ENCODE measurements around the gene CAV2. TPM values are rescaled to one million over a fixed set of nuclear protein-coding genes. Genes with fewer than 3 reads are reported as not detected.

CAV2 gene
- total RNA-seq, 1 donor from 2014 or later = 35.0 TPM

DNA sequence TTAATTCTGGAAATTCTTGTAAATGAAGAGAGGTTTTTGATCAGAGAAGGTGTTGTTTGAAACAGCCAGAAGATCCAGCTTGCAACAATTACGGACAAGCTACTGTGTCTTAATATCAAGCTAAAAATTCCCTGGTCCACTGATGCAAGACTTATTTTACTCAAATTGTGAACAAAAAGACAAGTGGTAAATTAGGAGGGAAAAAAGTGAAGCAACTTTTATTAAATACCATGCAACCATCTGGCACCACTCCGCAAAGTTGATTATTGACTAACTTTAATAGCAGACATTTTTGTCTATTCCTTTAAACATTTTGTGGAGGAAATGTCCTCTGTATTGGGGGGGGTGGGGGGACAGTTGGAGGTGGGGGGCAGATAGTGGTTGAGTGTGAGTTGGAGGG lies 5.1 kb upstream of the CAV2 start:
- H3K27ac ChIP-seq (ENCODE audit: low read depth, low read length) = no peak overlapping the region
- no peaks in the 10 kb centered on the region for H3K9me3 ChIP-seq (ENCODE audit: control insufficient read depth in 3 of 3, low read length in 3 of 3)
- no peaks in the 10 kb centered on the region for H3K27me3 ChIP-seq (ENCODE audit: control insufficient read depth in 3 of 3, insufficient read depth in 3 of 3, low read length in 3 of 3)
- no peaks in the 10 kb centered on the region for H3K36me3 ChIP-seq (ENCODE audit: control insufficient read depth in 3 of 3, insufficient read depth in 3 of 3, low read length in 3 of 3)
- peaks cover 0 to 3% (median 0%) of the 10 kb centered on the region in 3 donors for H3K4me1 ChIP-seq (ENCODE audit: control insufficient read depth in 3 of 3, insufficient read depth in 3 of 3, low read length in 3 of 3)
- H3K4me3 ChIP-seq (ENCODE audit: low read length in 3 of 3) = no peak overlapping the region
- H3K9ac ChIP-seq (ENCODE audit: low read depth in 1 of 3, low read length in 3 of 3) = no peak overlapping the region

DNA sequence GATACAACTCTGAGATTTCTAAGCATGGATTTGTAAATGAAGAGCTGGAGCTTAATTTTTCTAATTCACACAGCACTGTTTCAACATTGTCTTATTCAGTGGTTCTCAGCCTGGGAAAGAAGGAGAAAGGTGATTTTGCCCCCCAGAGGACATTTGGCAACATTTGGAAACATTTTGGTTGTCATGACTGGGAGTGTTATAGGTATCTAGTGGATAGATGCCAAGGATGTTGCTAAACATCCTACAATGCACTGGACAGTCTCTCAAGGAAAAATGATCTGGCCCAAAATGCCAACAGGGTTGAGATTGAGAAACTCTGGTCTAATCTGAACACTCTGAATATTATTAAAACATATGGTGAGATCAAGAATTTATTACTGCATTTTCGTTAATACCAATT lies 3.8 kb upstream of the CAV2 start:
- no peak overlapping the region for H3K9ac ChIP-seq (ENCODE audit: low read depth in 1 of 3, low read length in 3 of 3)
- peaks cover 3 to 8% (median 8%) of the 10 kb centered on the region in 3 donors for H3K4me1 ChIP-seq (ENCODE audit: control insufficient read depth in 3 of 3, insufficient read depth in 3 of 3, low read length in 3 of 3)
- H3K9me3 ChIP-seq (ENCODE audit: control insufficient read depth in 3 of 3, low read length in 3 of 3) = no peaks in the 10 kb centered on the region
- H3K36me3 ChIP-seq (ENCODE audit: control insufficient read depth in 3 of 3, insufficient read depth in 3 of 3, low read length in 3 of 3) = no peaks in the 10 kb centered on the region
- H3K27ac ChIP-seq (ENCODE audit: low read depth, low read length) = no peak overlapping the region
- H3K27me3 ChIP-seq (ENCODE audit: control insufficient read depth in 3 of 3, insufficient read depth in 3 of 3, low read length in 3 of 3) = peaks cover 0 to 9% (median 9%) of the 10 kb centered on the region in 3 donors
- H3K4me3 ChIP-seq (ENCODE audit: low read length in 3 of 3) = no peak overlapping the region

DNA sequence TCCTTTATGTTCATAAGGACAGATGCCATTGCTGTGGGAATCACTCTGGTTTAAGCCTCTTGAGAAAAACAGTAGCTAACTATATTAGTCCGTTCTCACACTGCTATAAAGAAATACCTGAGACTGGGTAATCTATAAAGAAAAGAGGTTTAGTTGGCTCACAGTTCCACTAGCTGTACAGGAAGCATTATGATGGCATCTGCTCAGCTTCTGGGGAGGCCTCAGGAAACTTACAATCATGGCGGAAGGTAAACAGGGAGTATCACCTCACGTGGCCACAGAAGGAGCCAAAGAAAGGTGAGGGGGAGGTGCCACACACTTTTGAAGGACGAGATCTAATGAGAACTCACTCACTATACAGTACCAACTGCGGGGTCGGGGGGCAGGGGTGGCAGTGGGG lies 2.9 kb upstream of the CAV2 start:
- Histone ChIP-seq H3K9ac (ENCODE audit: low read depth in 1 of 3, low read length in 3 of 3) (no peak overlapping the region), H3K27me3 (ENCODE audit: control insufficient read depth in 3 of 3, insufficient read depth in 3 of 3, low read length in 3 of 3) (peaks cover 0 to 10% (median 9%) of the 10 kb centered on the region in 3 donors), H3K36me3 (ENCODE audit: control insufficient read depth in 3 of 3, insufficient read depth in 3 of 3, low read length in 3 of 3) (no peaks in the 10 kb centered on the region), H3K27ac (ENCODE audit: low read depth, low read length) (no peak overlapping the region), H3K9me3 (ENCODE audit: control insufficient read depth in 3 of 3, low read length in 3 of 3) (no peaks in the 10 kb centered on the region), H3K4me1 (ENCODE audit: control insufficient read depth in 3 of 3, insufficient read depth in 3 of 3, low read length in 3 of 3) (peaks cover 3 to 8% (median 8%) of the 10 kb centered on the region in 3 donors), H3K4me3 (ENCODE audit: low read length in 3 of 3) (no peak overlapping the region)

DNA sequence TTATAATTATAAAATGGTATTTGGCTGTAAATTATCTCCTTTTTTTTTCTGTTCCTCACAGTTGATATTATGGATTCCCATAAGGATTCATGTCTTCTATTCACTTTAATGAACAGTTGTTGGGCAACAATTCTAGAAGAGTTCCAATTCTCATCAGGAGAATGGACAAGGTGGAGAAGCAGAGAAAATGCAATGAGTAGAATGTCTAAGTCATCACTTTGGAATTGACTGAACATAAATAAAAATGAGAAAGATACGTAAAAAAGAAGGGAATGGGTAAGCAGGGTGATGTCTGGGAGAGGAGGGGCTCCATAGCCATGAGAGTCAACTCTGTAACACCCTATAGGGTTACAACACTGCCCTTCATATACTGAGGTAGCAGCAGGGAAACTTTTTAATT lies 1.8 kb upstream of the CAV2 start:
- Histone ChIP-seq H3K27ac (ENCODE audit: low read depth, low read length) (no peak overlapping the region), H3K27me3 (ENCODE audit: control insufficient read depth in 3 of 3, insufficient read depth in 3 of 3, low read length in 3 of 3) (peaks cover 0 to 10% (median 9%) of the 10 kb centered on the region in 3 donors), H3K9ac (ENCODE audit: low read depth in 1 of 3, low read length in 3 of 3) (no peak overlapping the region), H3K36me3 (ENCODE audit: control insufficient read depth in 3 of 3, insufficient read depth in 3 of 3, low read length in 3 of 3) (no peaks in the 10 kb centered on the region), H3K4me1 (ENCODE audit: control insufficient read depth in 3 of 3, insufficient read depth in 3 of 3, low read length in 3 of 3) (peaks cover 3 to 8% (median 8%) of the 10 kb centered on the region in 3 donors), H3K9me3 (ENCODE audit: control insufficient read depth in 3 of 3, low read length in 3 of 3) (no peaks in the 10 kb centered on the region), H3K4me3 (ENCODE audit: low read length in 3 of 3) (no peak overlapping the region)

DNA sequence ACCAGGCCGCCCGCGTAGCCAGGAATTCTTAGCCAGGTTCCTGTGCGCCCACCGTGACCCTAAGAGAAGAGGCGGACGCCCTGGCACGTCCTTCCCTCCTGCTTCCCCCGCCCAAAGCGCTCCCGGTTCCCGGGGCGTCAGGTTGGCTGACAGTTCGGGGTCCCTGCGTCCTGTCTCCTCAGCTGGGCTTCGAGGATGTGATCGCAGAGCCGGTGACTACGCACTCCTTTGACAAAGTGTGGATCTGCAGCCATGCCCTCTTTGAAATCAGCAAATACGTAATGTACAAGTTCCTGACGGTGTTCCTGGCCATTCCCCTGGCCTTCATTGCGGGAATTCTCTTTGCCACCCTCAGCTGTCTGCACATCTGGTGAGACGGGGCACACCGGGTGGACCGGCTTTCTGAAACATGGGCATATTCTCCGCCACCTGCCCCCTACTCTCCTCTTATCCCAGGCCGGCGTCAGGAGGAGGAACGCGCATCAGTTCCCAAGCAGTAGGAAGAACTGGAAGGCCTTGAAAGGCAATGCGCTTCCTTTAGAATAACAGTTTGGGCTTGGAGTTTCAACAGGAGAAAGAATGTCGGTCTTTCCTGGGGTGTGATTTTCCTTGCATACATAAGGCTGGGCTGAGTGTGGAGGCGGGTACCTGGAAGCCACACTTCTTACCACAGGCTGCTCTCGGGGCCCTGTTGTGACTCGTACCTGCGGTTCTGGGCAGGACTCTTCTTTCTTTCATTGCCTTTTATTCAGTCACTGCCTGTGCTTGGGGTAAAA lies 728 bp downstream of the CAV2 start:
- H3K4me1 ChIP-seq (ENCODE audit: control insufficient read depth in 3 of 3, insufficient read depth in 3 of 3, low read length in 3 of 3) = peaks cover 3 to 8% (median 8%) of the 10 kb centered on the region in 3 donors
- peak overlapping the region; percentile 84 to 90 (median 85) for H3K9ac ChIP-seq (ENCODE audit: low read depth in 1 of 3, low read length in 3 of 3)
- no peaks in the 10 kb centered on the region for H3K36me3 ChIP-seq (ENCODE audit: control insufficient read depth in 3 of 3, insufficient read depth in 3 of 3, low read length in 3 of 3)
- peaks cover 0 to 12% (median 10%) of the 10 kb centered on the region in 3 donors for H3K27me3 ChIP-seq (ENCODE audit: control insufficient read depth in 3 of 3, insufficient read depth in 3 of 3, low read length in 3 of 3)
- H3K27ac ChIP-seq (ENCODE audit: low read depth, low read length) = peak overlapping the region; percentile 86
- H3K9me3 ChIP-seq (ENCODE audit: control insufficient read depth in 3 of 3, low read length in 3 of 3) = no peaks in the 10 kb centered on the region
- H3K4me3 ChIP-seq (ENCODE audit: low read length in 3 of 3) = peak overlapping the region; percentile 70 to 84 (median 80)

DNA sequence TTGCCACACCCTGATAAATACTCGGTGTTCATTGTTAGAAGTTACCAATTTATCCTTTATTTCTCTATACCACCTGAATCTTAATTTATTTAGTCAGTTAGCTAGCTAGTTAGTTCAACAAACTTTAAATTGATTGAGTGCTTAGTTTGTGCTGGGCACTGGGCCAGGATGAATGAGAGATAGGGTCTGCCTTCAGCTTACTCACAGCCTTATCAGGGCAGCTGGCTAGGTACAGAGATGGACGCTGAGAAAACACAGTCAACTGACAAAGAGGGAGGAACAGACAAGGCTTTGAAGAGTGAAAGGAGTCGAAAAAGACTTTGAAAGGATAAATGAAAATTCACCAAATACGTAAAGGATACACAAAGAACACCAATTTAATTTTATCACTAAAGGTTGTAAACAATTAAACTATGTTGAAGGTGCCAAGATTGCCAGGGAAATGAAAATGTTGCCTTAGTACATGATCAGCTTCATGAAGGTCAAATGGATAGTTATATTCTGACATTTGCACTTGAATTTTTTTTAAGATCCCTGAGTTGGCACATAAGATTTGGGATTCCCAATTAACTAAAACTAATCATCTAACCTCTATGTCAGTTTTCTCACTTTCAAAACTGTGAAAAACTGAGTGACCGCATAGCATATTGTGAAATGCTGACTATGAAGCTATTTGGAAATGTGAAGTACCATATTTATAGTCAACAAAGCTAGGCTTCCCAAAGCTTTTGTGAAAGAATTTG lies 2.1 kb downstream of the CAV2 start:
- Histone ChIP-seq H3K4me1 (ENCODE audit: control insufficient read depth in 3 of 3, insufficient read depth in 3 of 3, low read length in 3 of 3) (peaks cover 3 to 8% (median 8%) of the 10 kb centered on the region in 3 donors), H3K9ac (ENCODE audit: low read depth in 1 of 3, low read length in 3 of 3) (peak overlapping the region in 2 of 3 donors; percentile 9 to 66), H3K36me3 (ENCODE audit: control insufficient read depth in 3 of 3, insufficient read depth in 3 of 3, low read length in 3 of 3) (no peaks in the 10 kb centered on the region), H3K27me3 (ENCODE audit: control insufficient read depth in 3 of 3, insufficient read depth in 3 of 3, low read length in 3 of 3) (peaks cover 0 to 12% (median 10%) of the 10 kb centered on the region in 3 donors), H3K9me3 (ENCODE audit: control insufficient read depth in 3 of 3, low read length in 3 of 3) (no peaks in the 10 kb centered on the region), H3K27ac (ENCODE audit: low read depth, low read length) (peak overlapping the region; percentile 86), H3K4me3 (ENCODE audit: low read length in 3 of 3) (peak overlapping the region in 2 of 3 donors; percentile 0 to 84)

DNA sequence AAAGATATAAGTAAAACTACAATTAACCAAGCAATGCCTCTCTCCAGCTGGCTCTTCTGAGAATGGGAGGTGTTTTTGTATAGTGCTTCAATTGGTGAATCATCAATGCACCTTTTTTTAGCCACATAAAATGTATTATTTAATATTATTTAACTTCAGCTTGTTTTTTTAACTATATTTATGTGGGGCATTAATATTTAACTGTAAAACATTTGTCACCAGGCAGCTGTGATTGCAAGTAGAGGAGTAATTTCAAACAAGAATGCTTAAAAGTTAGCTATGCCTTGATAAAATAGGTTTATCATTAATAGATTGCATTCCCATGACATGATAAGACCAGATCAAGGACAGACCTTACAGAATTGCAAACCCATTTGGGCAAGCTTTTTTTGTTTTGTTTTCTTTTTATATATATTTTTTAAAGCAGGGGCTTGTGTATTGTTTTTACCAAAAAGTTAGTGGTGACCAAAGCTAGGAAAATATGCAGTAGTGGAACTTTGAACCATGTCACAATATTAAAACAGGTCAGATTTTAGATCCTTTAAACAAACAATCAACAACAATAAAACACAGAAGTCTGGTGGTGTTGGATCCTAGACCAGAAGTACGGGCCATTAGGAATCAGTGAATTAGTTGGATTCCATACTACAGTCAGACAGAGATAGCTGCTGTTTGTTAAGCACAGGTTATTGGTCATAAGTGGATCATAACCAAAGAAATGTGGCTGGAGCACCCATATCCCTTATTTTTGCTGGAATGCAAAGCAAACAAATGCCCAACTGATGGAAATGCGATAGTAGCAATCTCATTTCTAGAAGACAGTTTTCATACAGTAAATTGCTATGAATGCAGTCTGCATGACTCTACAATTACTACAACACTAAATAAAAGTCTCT lies 2.9 kb downstream of the CAV2 start:
- Histone ChIP-seq H3K4me1 (ENCODE audit: control insufficient read depth in 3 of 3, insufficient read depth in 3 of 3, low read length in 3 of 3) (peaks cover 3 to 8% (median 8%) of the 10 kb centered on the region in 3 donors), H3K4me3 (ENCODE audit: low read length in 3 of 3) (peak overlapping the region in 1 of 3 donors; percentile 84), H3K9me3 (ENCODE audit: control insufficient read depth in 3 of 3, low read length in 3 of 3) (no peaks in the 10 kb centered on the region), H3K9ac (ENCODE audit: low read depth in 1 of 3, low read length in 3 of 3) (no peak overlapping the region), H3K27ac (ENCODE audit: low read depth, low read length) (no peak overlapping the region), H3K27me3 (ENCODE audit: control insufficient read depth in 3 of 3, insufficient read depth in 3 of 3, low read length in 3 of 3) (peaks cover 0 to 12% (median 10%) of the 10 kb centered on the region in 3 donors), H3K36me3 (ENCODE audit: control insufficient read depth in 3 of 3, insufficient read depth in 3 of 3, low read length in 3 of 3) (no peaks in the 10 kb centered on the region)

DNA sequence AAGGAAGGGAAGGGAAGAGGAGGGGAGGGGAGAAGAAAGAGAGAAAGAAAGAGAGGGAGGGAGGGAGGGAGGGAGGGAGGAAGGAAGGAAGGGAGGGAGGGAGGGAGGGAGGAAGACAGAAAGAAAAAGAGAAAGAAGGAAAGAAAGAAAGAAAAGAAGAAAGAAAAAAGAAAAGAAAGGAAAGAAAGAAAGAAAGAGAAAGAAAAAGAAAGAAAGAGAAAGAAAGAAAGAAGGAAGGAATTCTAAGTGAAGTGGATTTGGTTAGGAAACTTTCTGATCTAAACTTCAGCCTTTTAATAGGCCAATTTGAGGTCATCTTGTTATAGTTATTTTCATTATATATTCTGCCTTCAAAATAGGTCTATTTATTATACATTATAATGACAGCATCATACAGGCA lies 4.3 kb downstream of the CAV2 start:
- Histone ChIP-seq H3K27me3 (ENCODE audit: control insufficient read depth in 3 of 3, insufficient read depth in 3 of 3, low read length in 3 of 3) (peaks cover 0 to 12% (median 10%) of the 10 kb centered on the region in 3 donors), H3K9ac (ENCODE audit: low read depth in 1 of 3, low read length in 3 of 3) (no peak overlapping the region), H3K4me1 (ENCODE audit: control insufficient read depth in 3 of 3, insufficient read depth in 3 of 3, low read length in 3 of 3) (peaks cover 3 to 8% (median 8%) of the 10 kb centered on the region in 3 donors), H3K36me3 (ENCODE audit: control insufficient read depth in 3 of 3, insufficient read depth in 3 of 3, low read length in 3 of 3) (no peaks in the 10 kb centered on the region), H3K4me3 (ENCODE audit: low read length in 3 of 3) (no peak overlapping the region), H3K27ac (ENCODE audit: low read depth, low read length) (no peak overlapping the region), H3K9me3 (ENCODE audit: control insufficient read depth in 3 of 3, low read length in 3 of 3) (no peaks in the 10 kb centered on the region)

DNA sequence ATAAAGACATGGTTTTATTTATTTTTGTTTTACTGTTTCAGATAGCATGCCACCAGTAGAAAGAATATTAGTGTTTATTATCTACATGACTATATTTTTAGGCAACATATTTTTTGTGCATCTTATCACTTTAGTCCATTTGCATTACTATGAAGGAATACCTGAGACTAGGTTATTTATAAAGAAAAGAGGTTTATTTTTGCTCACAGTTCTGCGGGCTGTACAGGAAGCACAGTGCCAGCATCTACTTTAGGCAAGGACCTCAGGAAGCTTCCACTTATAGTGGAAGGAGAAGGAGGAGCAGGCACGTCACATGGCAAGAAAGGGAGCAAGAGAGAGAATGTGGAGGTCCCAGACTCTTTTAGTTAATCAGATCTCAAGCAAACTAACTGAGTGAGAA lies 5.7 kb downstream of the CAV2 start:
- H3K27ac ChIP-seq (ENCODE audit: low read depth, low read length) = no peak overlapping the region

More for the DNA sequence above, 5.7 kb downstream of the CAV2 start:
- Histone ChIP-seq H3K36me3 (ENCODE audit: control insufficient read depth in 3 of 3, insufficient read depth in 3 of 3, low read length in 3 of 3) (no peaks in the 10 kb centered on the region), H3K27me3 (ENCODE audit: control insufficient read depth in 3 of 3, insufficient read depth in 3 of 3, low read length in 3 of 3) (peaks cover 0 to 7% (median 6%) of the 10 kb centered on the region in 3 donors), H3K9me3 (ENCODE audit: control insufficient read depth in 3 of 3, low read length in 3 of 3) (no peaks in the 10 kb centered on the region), H3K4me3 (ENCODE audit: low read length in 3 of 3) (no peak overlapping the region), H3K9ac (ENCODE audit: low read depth in 1 of 3, low read length in 3 of 3) (no peak overlapping the region), H3K4me1 (ENCODE audit: control insufficient read depth in 3 of 3, insufficient read depth in 3 of 3, low read length in 3 of 3) (peaks cover 0 to 1% (median under 1%) of the 10 kb centered on the region in 3 donors)
